H1 (cell line): ENCODE results near the gene GPATCH4.

Experiments
- ASH2L ChIP-seq: fragments of 200-600, 300-600 bp; sonication (generic); IDR thresholded peaks from one replicate; pipeline ENCODE4 v1.7.1; 2017; ENCODE audit warnings: low read length
- CEBPB ChIP-seq: IDR thresholded peaks from 2 replicates; pipeline ENCODE4 v1.6.1; 2012; ENCODE audit warnings: low read depth, low read length
- CHD2 ChIP-seq: IDR thresholded peaks from 2 replicates; pipeline ENCODE4 v1.6.1; 2012; ENCODE audit warnings: low read length, improper control_type of control experiment
- EGR1 ChIP-seq: IDR thresholded peaks from 2 replicates; pipeline ENCODE4 v1.6.1; 2011; ENCODE audit warnings: low read depth, low read length, borderline replicate concordance
- EP300 ChIP-seq, 2 experiments: IDR thresholded peaks; 1 replicate in 1 of 2; 2 replicates in 1 of 2; pipeline ENCODE4 v1.6.1; 2011 to 2012; ENCODE audit warnings: low read depth in 2 of 2, low read length in 2 of 2, mild to moderate bottlenecking in 2 of 2, borderline replicate concordance in 1 of 2, inconsistent platforms in 1 of 2, moderate library complexity in 1 of 2
- FOSL1 ChIP-seq: IDR thresholded peaks from 2 replicates; pipeline ENCODE4 v1.6.1; 2011; ENCODE audit warnings: mild to moderate bottlenecking, low read depth, low read length, moderate library complexity; ENCODE audit not compliant: insufficient read depth
- SP1 ChIP-seq: IDR thresholded peaks from 2 replicates; pipeline ENCODE4 v1.6.1; 2011; ENCODE audit warnings: low read depth, low read length
- ZNF274 ChIP-seq: IDR thresholded peaks from 2 replicates; pipeline ENCODE4 v1.7.0; 2012; ENCODE audit warnings: low read length, borderline replicate concordance; ENCODE audit errors: extremely low read depth
- TF ChIP-seq, protein P1 (sequence below), 3 experiments: IDR thresholded peaks; 1 replicate in 2 of 3; 2 replicates in 1 of 3; pipeline versions ENCODE4 v1.5.1 to v1.6.1; 2011; ENCODE audit warnings: low read length in 3 of 3, mild to moderate bottlenecking in 3 of 3, inconsistent platforms in 2 of 3, low read depth in 1 of 3, moderate library complexity in 1 of 3; ENCODE audit not compliant: insufficient read depth in 1 of 3; ENCODE audit errors: control extremely low read depth in 1 of 3

DNA sequence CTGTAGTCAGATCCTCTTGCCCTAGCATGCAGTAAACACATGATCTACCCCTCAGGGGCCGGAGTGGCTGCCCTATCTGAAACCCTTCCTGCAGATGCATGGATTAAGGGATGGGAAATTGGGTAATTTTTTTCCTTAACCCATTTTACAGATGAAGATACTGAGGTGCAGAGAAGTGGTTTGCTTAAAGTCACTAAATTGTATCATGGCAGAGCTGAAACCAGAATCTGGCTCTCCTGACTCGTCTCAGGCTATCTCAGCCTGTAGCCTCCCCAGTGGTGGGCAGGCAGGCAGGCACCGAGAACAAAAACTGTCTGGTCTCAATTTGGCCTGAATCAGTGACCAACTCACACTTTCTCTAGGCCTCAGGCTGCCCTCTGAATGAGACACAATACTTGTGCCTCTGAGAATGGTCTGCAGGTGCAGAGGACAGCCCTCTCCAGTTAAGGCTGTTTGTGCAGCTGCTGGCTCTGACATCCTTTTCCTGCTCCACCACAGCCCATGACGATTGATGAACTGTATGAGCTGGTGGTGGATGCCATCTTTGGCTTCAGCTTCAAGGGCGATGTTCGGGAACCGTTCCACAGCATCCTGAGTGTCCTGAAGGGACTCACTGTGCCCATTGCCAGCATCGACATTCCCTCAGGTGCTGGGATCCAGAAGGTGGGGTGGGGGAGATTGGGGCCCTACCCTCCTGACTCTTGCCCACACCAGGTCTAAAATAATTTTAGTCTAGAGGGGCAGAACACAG lies 8.2 kb downstream of the GPATCH4 start:
- TF ChIP-seq, protein P1, sequence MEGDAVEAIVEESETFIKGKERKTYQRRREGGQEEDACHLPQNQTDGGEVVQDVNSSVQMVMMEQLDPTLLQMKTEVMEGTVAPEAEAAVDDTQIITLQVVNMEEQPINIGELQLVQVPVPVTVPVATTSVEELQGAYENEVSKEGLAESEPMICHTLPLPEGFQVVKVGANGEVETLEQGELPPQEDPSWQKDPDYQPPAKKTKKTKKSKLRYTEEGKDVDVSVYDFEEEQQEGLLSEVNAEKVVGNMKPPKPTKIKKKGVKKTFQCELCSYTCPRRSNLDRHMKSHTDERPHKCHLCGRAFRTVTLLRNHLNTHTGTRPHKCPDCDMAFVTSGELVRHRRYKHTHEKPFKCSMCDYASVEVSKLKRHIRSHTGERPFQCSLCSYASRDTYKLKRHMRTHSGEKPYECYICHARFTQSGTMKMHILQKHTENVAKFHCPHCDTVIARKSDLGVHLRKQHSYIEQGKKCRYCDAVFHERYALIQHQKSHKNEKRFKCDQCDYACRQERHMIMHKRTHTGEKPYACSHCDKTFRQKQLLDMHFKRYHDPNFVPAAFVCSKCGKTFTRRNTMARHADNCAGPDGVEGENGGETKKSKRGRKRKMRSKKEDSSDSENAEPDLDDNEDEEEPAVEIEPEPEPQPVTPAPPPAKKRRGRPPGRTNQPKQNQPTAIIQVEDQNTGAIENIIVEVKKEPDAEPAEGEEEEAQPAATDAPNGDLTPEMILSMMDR (IDR thresholded peaks at IDR 0.05; ENCODE audit: control extremely low read depth in 1 of 3, insufficient read depth in 1 of 3, low read depth in 1 of 3, low read length in 3 of 3), result no peak
- TF ChIP-seq ASH2L (no peak), SP1 (no peak), FOSL1 (no peak), ZNF274 (no peak), EGR1 (no peak), EP300 (IDR thresholded peaks at IDR 0.05; ENCODE audit: borderline replicate concordance in 1 of 2, low read depth in 2 of 2, low read length in 2 of 2) (no peak), CEBPB (no peak), CHD2 (no peak)
